Measurements from ENCODE around the gene SYT2.

- TF ChIP-seq, protein P1, sequence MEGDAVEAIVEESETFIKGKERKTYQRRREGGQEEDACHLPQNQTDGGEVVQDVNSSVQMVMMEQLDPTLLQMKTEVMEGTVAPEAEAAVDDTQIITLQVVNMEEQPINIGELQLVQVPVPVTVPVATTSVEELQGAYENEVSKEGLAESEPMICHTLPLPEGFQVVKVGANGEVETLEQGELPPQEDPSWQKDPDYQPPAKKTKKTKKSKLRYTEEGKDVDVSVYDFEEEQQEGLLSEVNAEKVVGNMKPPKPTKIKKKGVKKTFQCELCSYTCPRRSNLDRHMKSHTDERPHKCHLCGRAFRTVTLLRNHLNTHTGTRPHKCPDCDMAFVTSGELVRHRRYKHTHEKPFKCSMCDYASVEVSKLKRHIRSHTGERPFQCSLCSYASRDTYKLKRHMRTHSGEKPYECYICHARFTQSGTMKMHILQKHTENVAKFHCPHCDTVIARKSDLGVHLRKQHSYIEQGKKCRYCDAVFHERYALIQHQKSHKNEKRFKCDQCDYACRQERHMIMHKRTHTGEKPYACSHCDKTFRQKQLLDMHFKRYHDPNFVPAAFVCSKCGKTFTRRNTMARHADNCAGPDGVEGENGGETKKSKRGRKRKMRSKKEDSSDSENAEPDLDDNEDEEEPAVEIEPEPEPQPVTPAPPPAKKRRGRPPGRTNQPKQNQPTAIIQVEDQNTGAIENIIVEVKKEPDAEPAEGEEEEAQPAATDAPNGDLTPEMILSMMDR (IDR thresholded peaks at IDR 0.05; ENCODE audit: borderline replicate concordance, extremely low read depth, low read length, poor library complexity, severe bottlenecking) = no peak
- no peak for TF ChIP-seq EZH2 (IDR thresholded peaks at IDR 0.05; ENCODE audit: borderline replicate concordance, low read depth, low read length, severe bottlenecking)
These were observed 65.2 kb downstream of the SYT2 start for GRCh38 chr1:202645097-202645476.

Data from DND-41 (cell line).